HCT116 (cell line): ENCODE measurements around the gene TMEM132E. TPM values are rescaled to one million over a fixed set of nuclear protein-coding genes. Genes with fewer than 3 reads are reported as not detected.

Experiments used
- ATAC-seq: fragments of 200-7000 bp; cut with Tn5 transposase; 2 replicates; pipeline ENCODE4 v1.9.1; 2020; ENCODE audit warnings: mild to moderate bottlenecking, moderate library complexity
- BruUV-seq: library from RNA; stranded (reverse); fragments of 400-500 nt; replicated peaks from 2 replicates; lab custom pipeline; 2021; lab: Mats Ljungman, UMichigan
- CTCF ChIA-PET: fragments of 300-600 bp; sonication (Branson Sonifier 250); formaldehyde crosslinking; loops from one replicate; lab custom pipeline; 2021; ENCODE audit warnings: antibody characterized with exemption; lab: Charles Lee
- POLR2A ChIA-PET: fragments of 300-600, 350-600 bp; sonication (Branson Sonifier 250); formaldehyde crosslinking; loops from one replicate; lab custom pipeline; 2021; ENCODE audit warnings: antibody characterized with exemption; lab: Charles Lee
- RAD21 ChIA-PET, 2 experiments: fragments of 300-600 bp; sonication (Branson Sonifier 250); formaldehyde crosslinking; loops; one replicate each; lab custom pipeline; 2023; ENCODE audit warnings: low total read pairs in 2 of 2; ENCODE audit not compliant: uncharacterized antibody in 2 of 2, unreplicated experiment in 2 of 2, low non-redundant PET in 1 of 2; lab: Charles Lee
- DNase-seq: peaks from one replicate; pipeline ENCODE4 v3.0.0-alpha.2; 2010; ENCODE audit warnings: low read depth, low spot score
- H2AFZ ChIP-seq: fragments of 200-600 bp; shearing (Covaris generic), sonication (generic); 2 replicates; pipeline ENCODE4 v1.6.1; 2017; ENCODE audit warnings: low read depth, mixed run types, mixed read lengths, antibody characterized with exemption, low read length; ENCODE audit not compliant: poor library complexity, severe bottlenecking
- H3K27ac ChIP-seq: 2 replicates; pipeline ENCODE4 v1.5.1; 2012; ENCODE audit warnings: low read depth, low read length
- H3K27me3 ChIP-seq: fragments of 200-600 bp; sonication (generic); 2 replicates; pipeline ENCODE4 v1.6.1; 2016; ENCODE audit warnings: mixed run types, low read length, mixed read lengths; ENCODE audit not compliant: insufficient read depth
- H3K36me3 ChIP-seq, 2 experiments: fragments of 200-500 bp in 1 of 2; fragments of 200-600 bp in 1 of 2; sonication (Bioruptor generic) in 1 of 2; sonication (generic) in 1 of 2; 2 replicates each; pipeline versions ENCODE4 v1.5.1 to v1.6.1; 2014 to 2016; ENCODE audit warnings: low read length in 2 of 2, inconsistent platforms in 1 of 2, mixed read lengths in 1 of 2, mixed run types in 1 of 2; ENCODE audit not compliant: insufficient read depth in 2 of 2, control insufficient read depth in 1 of 2
- H3K4me1 ChIP-seq, 2 experiments: fragments of 200-600 bp in 1 of 2; sonication (generic) in 1 of 2; 2 replicates each; pipeline versions ENCODE4 v1.5.1 to v1.6.1; 2012 to 2017; ENCODE audit warnings: low read length in 2 of 2, inconsistent platforms in 1 of 2, mild to moderate bottlenecking in 1 of 2, mixed read lengths in 1 of 2, mixed run types in 1 of 2, moderate library complexity in 1 of 2; ENCODE audit not compliant: insufficient read depth in 2 of 2, control insufficient read depth in 1 of 2
- H3K4me2 ChIP-seq: fragments of 200-600 bp; sonication (generic); 2 replicates; pipeline ENCODE4 v1.6.1; 2017; ENCODE audit warnings: mixed run types, low read length, mixed read lengths
- H3K4me3 ChIP-seq, 2 experiments: fragments of 200-600 bp in 1 of 2; sonication (generic) in 1 of 2; replicated peaks in 1 of 2; 2 replicates each; pipeline ENCODE4 v1.5.1; 2011 to 2016; ENCODE audit warnings: low read length in 2 of 2, control low read depth in 1 of 2, low read depth in 1 of 2, mild to moderate bottlenecking in 1 of 2, mixed read lengths in 1 of 2, mixed run types in 1 of 2
- H3K79me2 ChIP-seq: fragments of 200-600 bp; sonication (generic); 2 replicates; pipeline ENCODE4 v1.6.1; 2017; ENCODE audit warnings: mild to moderate bottlenecking, mixed run types, low read length, moderate library complexity, mixed read lengths; ENCODE audit not compliant: insufficient read depth
- H3K9ac ChIP-seq: fragments of 200-600 bp; sonication (generic); 2 replicates; pipeline ENCODE4 v1.6.1; 2016; ENCODE audit warnings: low read length, mixed read lengths
- H3K9me2 ChIP-seq: fragments of 200-600 bp; sonication (generic), shearing (Covaris generic); 2 replicates; pipeline ENCODE4 v1.6.1; 2017; ENCODE audit warnings: mixed run types, mild to moderate bottlenecking, moderate library complexity; ENCODE audit not compliant: insufficient read depth
- H3K9me3 ChIP-seq, 2 experiments: fragments of 200-500 bp in 1 of 2; fragments of 200-600 bp in 1 of 2; sonication (Bioruptor generic) in 1 of 2; sonication (generic) in 1 of 2; 2 replicates each; pipeline ENCODE4 v1.6.1; 2014 to 2017; ENCODE audit warnings: low read length in 2 of 2, mixed read lengths in 2 of 2, inconsistent platforms in 1 of 2, low read depth in 1 of 2, mild to moderate bottlenecking in 1 of 2, mixed run types in 1 of 2, moderate library complexity in 1 of 2; ENCODE audit not compliant: control insufficient read depth in 1 of 2, insufficient read depth in 1 of 2
- H4K20me1 ChIP-seq: fragments of 200-600 bp; sonication (generic), shearing (Covaris generic); 2 replicates; pipeline ENCODE4 v1.6.1; 2017; ENCODE audit warnings: mixed run types, mild to moderate bottlenecking, moderate library complexity; ENCODE audit not compliant: insufficient read depth
- ATF3 ChIP-seq: IDR thresholded peaks from 2 replicates; pipeline ENCODE4 v1.6.1; 2012
- ELF1 ChIP-seq: IDR thresholded peaks from 2 replicates; pipeline ENCODE4 v1.6.1; 2012; ENCODE audit warnings: low read depth, borderline replicate concordance
- EZH2 ChIP-seq: fragments of 200-600 bp; sonication (generic); IDR thresholded peaks from 2 replicates; pipeline ENCODE4 v1.6.1; 2017; ENCODE audit warnings: antibody characterized with exemption, mixed run types
- FOSL1 ChIP-seq: IDR thresholded peaks from 2 replicates; pipeline ENCODE4 v1.6.1; 2012; ENCODE audit warnings: low read depth
- JUND ChIP-seq: IDR thresholded peaks from 2 replicates; pipeline ENCODE4 v1.6.1; 2012
- POLR2A ChIP-seq: IDR thresholded peaks from 2 replicates; pipeline ENCODE4 v1.7.0; 2011; ENCODE audit warnings: borderline replicate concordance; ENCODE audit not compliant: insufficient read depth, insufficient read length; ENCODE audit errors: extremely low read depth
- SP1 ChIP-seq: IDR thresholded peaks from 2 replicates; pipeline ENCODE4 v1.6.1; 2012; ENCODE audit warnings: low read depth
- SRF ChIP-seq: IDR thresholded peaks from 2 replicates; pipeline ENCODE4 v1.6.1; 2012; ENCODE audit warnings: low read depth
- YY1 ChIP-seq: IDR thresholded peaks from 2 replicates; pipeline ENCODE4 v1.6.1; 2011; ENCODE audit warnings: low read length, low read depth, moderate library complexity, mild to moderate bottlenecking; ENCODE audit not compliant: insufficient replicate concordance; ENCODE audit errors: extremely low read depth
- ZFX ChIP-seq: fragments of 450-650 bp; IDR thresholded peaks from 2 replicates; pipeline ENCODE4 v1.6.1; 2017
- intact Hi-C: fragments of 100-400 bp; cut with micrococcal nuclease; formaldehyde crosslinking; loops from 2 replicates; pipeline ENCODE4 v1.10.0; 2022
- total RNA-seq: library from RNA; stranded (reverse); gene quantifications from one replicate; pipeline ENCODE4 v1.2.1, GENCODE V29; 2021; ENCODE audit not compliant: unreplicated experiment

TMEM132E gene
- total RNA-seq, 1 experiment from 2014 or later, result not detected

- Histone ChIP-seq H3K4me3 (no peak overlapping the region), H3K27ac (no peak overlapping the region), H4K20me1 (no peaks in the 10 kb centered on the region), H3K36me3 (no peaks in the 10 kb centered on the region), H3K4me2 (no peak overlapping the region), H3K9ac (no peak overlapping the region), H3K79me2 (no peaks in the 10 kb centered on the region), H3K9me3 (no peaks in the 10 kb centered on the region), H3K27me3 (peaks cover 72% of the 10 kb centered on the region), H2AFZ (no peak overlapping the region), H3K9me2 (no peaks in the 10 kb centered on the region), H3K4me1 (no peaks in the 10 kb centered on the region)
- ChIA-PET POLR2A (no interaction called here), RAD21 (no interaction called here), CTCF (no interaction called here)
- BruUV-seq, result no TSS peak
- TF ChIP-seq YY1 (no peak), ELF1 (no peak), JUND (no peak), ZFX (no peak), SP1 (no peak), ATF3 (no peak), SRF (no peak), POLR2A (no peak)
- ATAC-seq, result no peak
- intact Hi-C loops, result no loop called here
- no peak for DNase-seq
Observed at GRCh38 chr17:34571428-34572130, 7.8 kb upstream of the TMEM132E start.

GRCh38 chr17:34572483-34572882, 6.9 kb upstream of the TMEM132E start:
- no peak overlapping the region for H3K4me3 ChIP-seq
- ATAC-seq, result no peak
- no peaks in the 10 kb centered on the region for H3K79me2 ChIP-seq
- H3K4me1 ChIP-seq, result no peaks in the 10 kb centered on the region
- intact Hi-C loops, result no loop called here
- no peak for DNase-seq
- H3K9me2 ChIP-seq, result no peaks in the 10 kb centered on the region
- no peaks in the 10 kb centered on the region for H3K9me3 ChIP-seq
- peaks cover 81% of the 10 kb centered on the region for H3K27me3 ChIP-seq
- H3K36me3 ChIP-seq, result no peaks in the 10 kb centered on the region
- ChIA-PET CTCF (no interaction called here), RAD21 (no interaction called here), POLR2A (no interaction called here)
- H2AFZ ChIP-seq, result no peak overlapping the region
- H3K9ac ChIP-seq, result no peak overlapping the region
- BruUV-seq, result no TSS peak
- TF ChIP-seq FOSL1 (no peak), SP1 (no peak), SRF (no peak), ZFX (no peak), EZH2 (no peak)
- H3K4me2 ChIP-seq, result no peak overlapping the region
- no peak overlapping the region for H3K27ac ChIP-seq
- no peaks in the 10 kb centered on the region for H4K20me1 ChIP-seq
